HFFc6 (cell line): Measurements from ENCODE around the gene RASSF5. TPM values are rescaled to one million over a fixed set of nuclear protein-coding genes. Genes with fewer than 3 reads are reported as not detected.

Experiments used
- DNase-seq: peaks from one replicate; pipeline ENCODE4 v3.0.0-alpha.2; 2018
- H3K27ac Mint-ChIP-seq: 2 replicates; pipeline ENCODE4 v1.8.0; 2020; ENCODE audit warnings: mild to moderate bottlenecking, mixed read lengths
- H3K27me3 Mint-ChIP-seq: 2 replicates; pipeline ENCODE4 v1.8.0; 2021; ENCODE audit warnings: mild to moderate bottlenecking, moderate library complexity, mixed read lengths; ENCODE audit not compliant: insufficient read depth
- H3K36me3 Mint-ChIP-seq: 2 replicates; pipeline ENCODE4 v1.8.0; 2021; ENCODE audit warnings: low read depth, mixed read lengths
- H3K4me1 Mint-ChIP-seq: 2 replicates; pipeline ENCODE4 v1.8.0; 2020; ENCODE audit warnings: low read depth, mixed read lengths
- H3K4me3 Mint-ChIP-seq: 2 replicates; pipeline ENCODE4 v1.8.0; 2020; ENCODE audit warnings: mild to moderate bottlenecking, moderate library complexity, mixed read lengths
- H3K9me3 Mint-ChIP-seq: 2 replicates; pipeline ENCODE4 v1.8.0; 2020; ENCODE audit warnings: mild to moderate bottlenecking, mixed read lengths
- total RNA-seq, 6 experiments: library from RNA; stranded (reverse); fragmentation: NEBNext Ultra II Directional; extraction: Animal tissue kit (Norgen Biotek cat#: 25700); gene quantifications; 2 replicates in 1 of 6; 3 replicates in 5 of 6; pipeline ENCODE4 v1.2.3, GENCODE V29; 2021
- TF ChIP-seq, protein P1 (sequence below): fragments of 200-600 bp; sonication (generic); IDR thresholded peaks from 2 replicates; pipeline ENCODE4 v1.5.0; 2021; ENCODE audit warnings: antibody characterized with exemption, mild to moderate bottlenecking

Gene RASSF5
- total RNA-seq, 6 experiments from 2014 or later, result 0.52 to 1.1 (median 0.82) TPM

DNA sequence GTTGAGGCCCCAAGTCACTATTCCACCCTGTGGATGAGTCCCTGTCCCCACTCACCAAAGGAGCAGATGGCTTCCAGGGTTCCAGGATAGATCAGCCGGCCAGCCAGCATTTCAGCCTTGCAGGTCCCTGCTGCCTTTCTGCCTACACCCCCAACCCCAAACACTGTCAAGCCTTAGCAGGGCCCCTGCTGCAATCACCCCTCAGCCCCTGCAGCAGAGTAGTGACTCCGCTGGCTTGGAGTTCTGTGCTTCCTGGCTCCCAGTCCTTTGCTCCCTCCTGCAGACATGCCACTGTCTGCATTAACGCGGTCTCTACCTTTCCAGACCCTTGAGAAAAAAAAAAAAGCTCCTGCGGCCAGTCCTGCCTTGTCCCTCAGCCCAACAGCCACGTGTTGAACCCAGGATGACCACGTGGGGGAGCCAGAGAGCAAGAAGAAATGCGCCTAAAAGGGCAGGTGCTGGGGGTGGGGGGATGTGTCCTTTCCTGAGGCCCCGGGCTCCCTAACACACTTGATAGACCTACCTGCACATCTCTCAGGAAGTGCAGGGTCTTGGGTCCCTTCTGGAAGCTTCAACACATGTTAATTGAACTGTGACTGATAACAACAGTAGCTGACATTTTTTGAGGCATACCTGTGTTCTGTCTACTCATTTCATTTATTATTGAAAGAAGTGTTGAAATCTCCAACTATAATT is 37.4 kb downstream of the RASSF5 start:
- Mint-ChIP-seq H3K36me3 (no peaks in the 10 kb centered on the region), H3K27me3 (peaks cover 14% of the 10 kb centered on the region), H3K9me3 (no peaks in the 10 kb centered on the region)

DNA sequence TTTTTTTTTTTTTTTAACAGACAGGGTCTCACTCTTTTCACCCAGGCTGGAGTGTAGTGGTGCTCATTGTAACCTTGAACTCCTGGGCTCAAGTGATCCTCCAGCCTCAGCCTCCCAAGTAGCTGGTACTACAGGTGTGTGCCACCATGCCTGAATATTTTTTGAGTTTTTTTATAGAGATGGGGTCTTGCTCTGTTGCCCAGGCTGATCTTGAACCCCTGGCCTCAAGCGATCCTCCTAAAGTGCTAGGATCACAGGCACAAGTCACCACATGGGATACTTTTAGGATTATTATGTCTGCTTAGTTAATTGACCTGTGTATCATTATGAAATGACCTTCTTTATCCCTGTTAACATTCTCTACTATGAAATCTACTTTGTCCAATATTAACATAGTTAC is 38.0 kb downstream of the RASSF5 start:
- H3K9me3 Mint-ChIP-seq, result no peaks in the 10 kb centered on the region
- H3K27me3 Mint-ChIP-seq, result peaks cover 18% of the 10 kb centered on the region
- H3K36me3 Mint-ChIP-seq, result no peaks in the 10 kb centered on the region
- TF ChIP-seq, protein P1, sequence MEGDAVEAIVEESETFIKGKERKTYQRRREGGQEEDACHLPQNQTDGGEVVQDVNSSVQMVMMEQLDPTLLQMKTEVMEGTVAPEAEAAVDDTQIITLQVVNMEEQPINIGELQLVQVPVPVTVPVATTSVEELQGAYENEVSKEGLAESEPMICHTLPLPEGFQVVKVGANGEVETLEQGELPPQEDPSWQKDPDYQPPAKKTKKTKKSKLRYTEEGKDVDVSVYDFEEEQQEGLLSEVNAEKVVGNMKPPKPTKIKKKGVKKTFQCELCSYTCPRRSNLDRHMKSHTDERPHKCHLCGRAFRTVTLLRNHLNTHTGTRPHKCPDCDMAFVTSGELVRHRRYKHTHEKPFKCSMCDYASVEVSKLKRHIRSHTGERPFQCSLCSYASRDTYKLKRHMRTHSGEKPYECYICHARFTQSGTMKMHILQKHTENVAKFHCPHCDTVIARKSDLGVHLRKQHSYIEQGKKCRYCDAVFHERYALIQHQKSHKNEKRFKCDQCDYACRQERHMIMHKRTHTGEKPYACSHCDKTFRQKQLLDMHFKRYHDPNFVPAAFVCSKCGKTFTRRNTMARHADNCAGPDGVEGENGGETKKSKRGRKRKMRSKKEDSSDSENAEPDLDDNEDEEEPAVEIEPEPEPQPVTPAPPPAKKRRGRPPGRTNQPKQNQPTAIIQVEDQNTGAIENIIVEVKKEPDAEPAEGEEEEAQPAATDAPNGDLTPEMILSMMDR, result no peak
- H3K27ac Mint-ChIP-seq, result no peak overlapping the region
- no peaks in the 10 kb centered on the region for H3K4me1 Mint-ChIP-seq
- no peak for DNase-seq
- no peak overlapping the region for H3K4me3 Mint-ChIP-seq

More for the DNA sequence above, 37.4 kb downstream of the RASSF5 start:
- H3K27ac Mint-ChIP-seq, result no peak overlapping the region
- H3K4me3 Mint-ChIP-seq, result no peak overlapping the region
- H3K4me1 Mint-ChIP-seq, result no peaks in the 10 kb centered on the region
- peak; percentile 18 for DNase-seq
- TF ChIP-seq, protein P1, result peak; percentile 93

DNA sequence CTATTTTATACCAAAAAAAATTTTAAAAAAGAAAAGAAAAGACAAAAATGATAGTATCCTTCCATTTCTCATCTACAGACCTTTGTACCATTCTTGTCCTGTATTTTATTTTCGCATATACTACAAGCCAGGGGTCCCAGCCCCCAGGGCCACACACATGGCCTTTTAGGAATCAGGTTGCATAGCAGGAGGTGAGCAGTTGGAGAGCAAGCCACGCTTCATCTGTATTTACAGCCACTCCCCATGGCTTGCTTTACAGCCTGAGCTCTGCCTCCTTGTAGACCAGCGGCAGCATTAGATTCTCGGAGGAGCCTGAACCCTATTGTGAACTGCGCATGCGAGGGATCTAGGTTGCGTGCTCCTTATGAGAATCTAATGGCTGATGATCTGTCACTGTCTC is 39.8 kb downstream of the RASSF5 start:
- Mint-ChIP-seq H3K27ac (no peak overlapping the region), H3K27me3 (peaks cover 19% of the 10 kb centered on the region), H3K4me3 (no peak overlapping the region), H3K4me1 (no peaks in the 10 kb centered on the region), H3K36me3 (no peaks in the 10 kb centered on the region), H3K9me3 (no peaks in the 10 kb centered on the region)
- no peak for DNase-seq
- TF ChIP-seq, protein P1, result no peak

DNA sequence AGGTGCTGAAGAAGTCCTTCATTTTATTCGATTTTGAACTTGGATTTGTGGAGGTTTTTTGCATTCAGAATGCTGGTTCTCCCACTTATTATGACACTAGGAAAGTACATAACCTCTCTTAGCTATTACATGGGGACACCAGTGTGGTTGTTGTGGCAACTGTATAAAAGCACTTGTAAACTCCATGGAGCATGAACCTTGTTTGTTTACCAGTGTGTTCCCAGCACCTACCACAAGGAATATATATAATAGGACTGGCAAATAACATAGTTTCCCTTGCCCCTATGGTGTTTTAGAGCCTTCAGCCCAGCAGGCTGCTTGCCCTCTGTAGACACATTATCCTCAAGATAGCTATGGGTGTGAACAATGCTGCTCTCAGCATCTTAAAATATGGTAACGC is 43.1 kb downstream of the RASSF5 start:
- Mint-ChIP-seq H3K27me3 (peaks cover 27% of the 10 kb centered on the region), H3K36me3 (no peaks in the 10 kb centered on the region), H3K27ac (no peak overlapping the region), H3K4me1 (no peaks in the 10 kb centered on the region), H3K9me3 (no peaks in the 10 kb centered on the region), H3K4me3 (no peak overlapping the region)
- TF ChIP-seq, protein P1, result no peak
- DNase-seq, result peak; percentile 19

DNA sequence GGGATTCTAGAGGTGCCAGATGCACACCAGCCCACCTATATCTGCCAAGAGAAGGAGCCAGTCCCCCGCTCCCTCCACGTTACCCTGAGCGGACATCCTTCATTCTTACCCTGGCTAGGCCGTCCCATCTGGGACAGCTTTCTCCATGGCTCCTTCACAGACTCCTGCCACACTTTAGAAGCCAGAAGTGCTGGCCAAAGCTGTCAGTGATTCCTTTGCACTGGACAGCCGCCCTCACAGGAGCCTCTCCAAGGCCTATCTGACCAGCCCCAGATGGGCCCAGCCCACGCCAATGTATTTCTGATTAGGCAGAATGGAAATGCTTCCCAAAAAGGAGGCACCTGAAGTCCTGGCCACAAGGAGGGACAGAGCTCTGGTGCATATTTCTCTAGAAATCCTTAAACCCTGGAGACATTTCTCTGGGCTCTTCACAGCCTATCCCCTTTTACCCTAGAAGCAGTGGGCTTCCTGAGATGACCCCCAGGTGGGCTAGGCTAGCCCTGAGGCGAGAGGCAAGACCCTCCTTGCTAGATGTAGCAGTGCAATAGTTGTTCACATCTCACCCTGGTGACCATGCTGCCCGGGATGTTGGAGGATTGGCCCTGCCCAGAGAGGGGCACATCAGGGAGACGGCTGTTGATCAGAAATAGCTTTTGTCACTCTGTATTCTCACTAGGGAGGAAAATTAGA is 44.1 kb downstream of the RASSF5 start:
- H3K4me3 Mint-ChIP-seq, result no peak overlapping the region
- H3K9me3 Mint-ChIP-seq, result no peaks in the 10 kb centered on the region
- H3K27me3 Mint-ChIP-seq, result peaks cover 29% of the 10 kb centered on the region
- H3K36me3 Mint-ChIP-seq, result no peaks in the 10 kb centered on the region
- DNase-seq, result no peak
- TF ChIP-seq, protein P1, result no peak
- H3K4me1 Mint-ChIP-seq, result 0 out of 2 replicates have a peak, but pooled peaks cover 2% of the 10 kb centered on the region
- no peak overlapping the region for H3K27ac Mint-ChIP-seq
